AG08395 (cell line): ENCODE data around the gene CCDC117.
A peak's percentile ranks its signal among the peaks of the same experiment; 100 is the strongest.
"Not testable (repeated sequence)": the region's sequence is repeated elsewhere in the genome, so short reads cannot be mapped to it uniquely, and the experiment has no call there.

Experiments used
- DNase-seq: peaks from one replicate; pipeline ENCODE4 v3.0.0; 2012; ENCODE audit warnings: mixed read lengths, low spot score

CCDC117 gene

DNA sequence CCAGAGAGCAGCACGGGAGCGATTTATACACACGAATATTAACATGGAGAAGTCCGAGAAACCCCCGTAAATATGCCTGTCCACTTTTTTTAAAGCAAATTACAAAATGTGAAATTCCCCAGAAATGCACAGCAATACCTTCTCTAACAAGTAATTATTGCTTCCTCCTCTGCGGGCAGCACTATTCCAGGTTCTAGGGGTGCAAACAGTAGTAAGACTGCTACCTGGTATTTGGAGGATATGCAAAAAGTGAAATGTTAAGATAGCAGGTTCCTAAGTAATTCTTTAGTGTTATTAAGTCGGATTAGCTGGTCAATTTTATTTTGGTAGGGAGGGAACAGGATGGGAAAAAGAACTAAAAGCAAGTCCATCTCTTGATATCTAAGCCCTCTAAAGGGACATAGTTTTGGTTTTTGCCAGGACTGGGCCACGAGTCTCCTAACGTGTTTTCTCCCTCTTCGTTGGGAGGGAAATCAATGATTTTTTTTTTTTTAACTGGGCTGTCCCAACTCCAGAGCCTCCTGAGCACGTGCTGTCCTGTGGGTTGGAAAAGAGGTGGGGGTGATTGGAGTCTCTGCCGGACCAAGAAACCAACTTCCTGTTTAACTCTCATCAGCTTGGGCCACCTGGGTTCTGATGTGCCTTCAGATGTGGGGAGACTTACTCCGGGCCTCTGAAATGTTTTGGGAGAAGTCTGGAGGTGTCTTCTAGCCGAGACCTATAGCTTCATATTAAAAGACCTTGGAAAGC lies 29.5 kb downstream of the CCDC117 start:
- DNase-seq: no peak

DNA sequence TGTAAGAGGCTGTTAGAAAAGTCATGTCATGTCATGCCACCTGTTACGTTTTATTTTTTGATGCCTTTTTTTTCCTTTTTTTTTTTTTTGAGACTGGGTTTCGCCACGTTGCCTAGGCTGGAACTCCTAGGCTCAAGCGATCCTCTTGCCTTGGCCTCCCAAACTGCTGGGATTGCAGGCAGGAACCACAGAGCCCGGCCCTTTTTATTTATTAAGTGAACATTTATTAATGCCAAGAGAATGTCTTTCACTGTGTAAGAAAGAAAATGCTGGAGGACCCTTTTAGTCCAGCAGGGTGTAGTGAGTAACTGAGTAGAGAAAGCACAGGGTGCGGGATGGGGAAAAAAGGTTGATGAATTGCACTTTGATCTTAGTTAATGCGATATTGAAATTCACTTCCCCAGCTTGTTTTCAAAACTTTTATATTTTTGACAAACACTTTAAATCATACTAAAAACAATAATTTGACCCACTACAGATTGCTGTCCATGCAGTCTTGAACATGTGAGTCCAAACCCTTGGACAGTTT lies 30.2 kb downstream of the CCDC117 start:
- no peak for DNase-seq

- not testable (repeated sequence) for DNase-seq
These were observed 32.9 kb downstream of the CCDC117 start for GRCh38 chr22:28805426-28805825.

DNA sequence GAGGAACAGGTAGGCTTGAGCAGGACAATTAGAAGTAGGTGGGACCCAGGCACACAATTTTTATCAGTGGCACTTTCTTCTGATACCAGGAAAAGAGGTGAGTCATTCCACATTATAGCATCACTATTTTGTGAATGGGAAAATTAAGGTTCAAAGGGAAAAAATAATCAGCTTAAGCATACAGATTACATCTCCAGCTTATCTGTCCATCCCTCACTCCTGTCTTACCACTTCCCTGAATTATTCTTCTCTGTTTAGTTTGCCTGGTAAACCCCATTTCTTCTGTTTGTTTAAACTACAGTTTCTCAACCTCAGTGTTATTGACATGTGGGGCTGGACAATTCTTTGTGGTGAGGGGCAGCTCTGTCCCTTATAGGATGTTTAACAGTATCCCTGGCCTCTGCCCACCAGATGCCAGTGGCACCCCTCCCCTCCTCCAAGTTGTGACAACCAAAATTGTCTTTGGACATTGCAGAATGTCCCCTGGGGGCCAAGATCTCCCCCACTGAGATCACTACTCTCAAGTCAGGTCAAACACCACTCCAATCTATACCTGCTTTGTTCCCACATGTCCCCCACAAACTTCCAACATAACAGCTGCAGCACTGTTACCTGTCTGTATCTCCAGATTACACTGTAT lies 36.3 kb downstream of the CCDC117 start:
- no peak for DNase-seq

- DNase-seq: no peak
These were observed 38.5 kb downstream of the CCDC117 start for GRCh38 chr22:28810821-28811491.

DNA sequence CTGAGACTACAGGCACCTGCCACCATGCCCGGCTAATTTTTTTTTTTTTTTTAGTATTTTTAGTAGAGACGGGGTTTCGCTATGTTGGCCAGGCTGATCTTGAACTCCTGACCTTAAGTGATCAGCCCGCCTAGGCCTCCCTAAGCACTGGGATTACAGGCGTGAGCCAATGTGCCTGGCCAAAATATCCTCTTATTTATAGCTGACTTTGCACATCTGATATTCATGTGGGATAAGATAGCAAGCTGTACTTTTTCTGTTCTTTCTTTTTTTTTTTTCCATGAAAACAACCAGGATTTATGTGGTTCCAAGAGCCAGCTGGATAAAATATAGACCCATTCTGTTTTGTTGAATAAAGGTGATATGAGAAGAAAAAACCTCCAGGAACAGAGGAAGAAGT lies 40.0 kb downstream of the CCDC117 start:
- DNase-seq: no peak

DNA sequence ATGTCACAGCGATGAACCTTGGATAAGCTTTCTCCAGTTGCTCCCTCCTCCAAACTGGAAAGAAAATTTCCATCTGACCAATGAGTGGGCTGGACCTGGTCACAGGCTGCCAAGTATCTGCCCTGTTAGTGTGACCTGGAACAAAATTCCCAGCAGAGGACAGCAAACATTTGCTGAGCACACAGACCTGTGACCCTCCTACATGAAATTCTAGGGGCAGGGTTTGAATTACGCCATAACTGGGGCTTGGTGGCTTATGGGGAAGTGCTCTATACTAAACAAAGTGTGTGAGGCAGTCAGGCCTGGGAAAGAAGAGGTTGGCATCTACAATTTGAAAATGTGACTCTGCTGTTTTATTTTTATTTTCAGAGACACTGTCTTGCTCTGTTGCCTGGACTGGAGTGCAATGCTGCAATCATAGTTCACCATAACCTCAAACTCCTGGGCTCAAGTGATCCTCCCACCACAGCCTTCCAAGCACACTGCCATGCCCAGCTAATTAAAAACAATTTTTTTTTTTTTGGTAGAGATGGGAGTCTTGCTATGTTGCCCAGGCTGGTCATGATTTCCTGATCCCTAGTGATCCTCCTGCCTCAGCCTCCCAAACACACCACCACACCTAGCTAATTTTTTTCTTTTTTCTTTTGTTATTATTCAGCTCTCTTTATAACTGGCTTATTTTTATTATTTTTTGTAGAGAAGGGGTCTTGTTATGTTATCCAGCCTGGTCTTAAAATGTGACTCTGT lies 41.5 kb downstream of the CCDC117 start:
- no peak for DNase-seq

DNA sequence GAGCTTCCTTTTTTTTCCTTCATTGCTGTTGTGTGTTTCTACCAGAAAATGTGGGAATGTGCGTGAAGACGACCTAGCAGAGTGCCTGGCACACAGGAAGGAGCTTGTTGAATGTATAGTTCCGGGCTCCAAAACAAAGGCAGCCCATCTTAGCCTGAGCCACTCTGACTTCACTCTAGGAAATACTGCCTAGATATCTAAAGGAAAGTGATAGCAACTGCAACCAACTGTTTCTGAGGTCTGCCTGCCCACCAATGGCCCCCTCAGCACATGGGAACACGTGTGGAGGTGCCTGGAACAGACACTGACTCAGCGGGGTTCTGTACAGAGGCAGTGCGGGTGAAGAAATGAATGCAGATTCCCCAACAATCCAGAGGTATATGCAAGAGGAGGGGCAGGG lies 42.6 kb downstream of the CCDC117 start:
- no peak for DNase-seq

DNA sequence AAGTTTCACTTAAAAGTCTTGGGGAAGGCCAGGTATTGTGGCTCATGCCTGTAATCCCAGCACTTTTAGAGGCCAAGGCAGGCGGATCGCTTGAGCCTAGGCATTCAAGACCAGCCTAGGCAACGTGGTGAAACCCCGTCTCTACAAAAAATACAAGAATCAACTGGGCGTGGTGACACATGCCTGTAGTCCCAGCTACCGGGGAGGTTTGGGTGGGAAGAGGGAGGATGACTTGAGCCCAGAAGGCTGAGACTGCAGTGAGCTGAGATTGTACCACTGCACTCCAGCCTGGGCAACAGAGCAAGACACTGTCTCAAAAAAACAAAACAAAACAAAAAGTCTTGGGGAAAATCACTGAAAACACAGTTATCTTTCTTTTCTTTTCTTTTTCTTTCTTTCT lies 43.2 kb downstream of the CCDC117 start:
- no peak for DNase-seq

- no peak for DNase-seq
These were observed 44.6 kb downstream of the CCDC117 start for GRCh38 chr22:28817064-28817463.

DNA sequence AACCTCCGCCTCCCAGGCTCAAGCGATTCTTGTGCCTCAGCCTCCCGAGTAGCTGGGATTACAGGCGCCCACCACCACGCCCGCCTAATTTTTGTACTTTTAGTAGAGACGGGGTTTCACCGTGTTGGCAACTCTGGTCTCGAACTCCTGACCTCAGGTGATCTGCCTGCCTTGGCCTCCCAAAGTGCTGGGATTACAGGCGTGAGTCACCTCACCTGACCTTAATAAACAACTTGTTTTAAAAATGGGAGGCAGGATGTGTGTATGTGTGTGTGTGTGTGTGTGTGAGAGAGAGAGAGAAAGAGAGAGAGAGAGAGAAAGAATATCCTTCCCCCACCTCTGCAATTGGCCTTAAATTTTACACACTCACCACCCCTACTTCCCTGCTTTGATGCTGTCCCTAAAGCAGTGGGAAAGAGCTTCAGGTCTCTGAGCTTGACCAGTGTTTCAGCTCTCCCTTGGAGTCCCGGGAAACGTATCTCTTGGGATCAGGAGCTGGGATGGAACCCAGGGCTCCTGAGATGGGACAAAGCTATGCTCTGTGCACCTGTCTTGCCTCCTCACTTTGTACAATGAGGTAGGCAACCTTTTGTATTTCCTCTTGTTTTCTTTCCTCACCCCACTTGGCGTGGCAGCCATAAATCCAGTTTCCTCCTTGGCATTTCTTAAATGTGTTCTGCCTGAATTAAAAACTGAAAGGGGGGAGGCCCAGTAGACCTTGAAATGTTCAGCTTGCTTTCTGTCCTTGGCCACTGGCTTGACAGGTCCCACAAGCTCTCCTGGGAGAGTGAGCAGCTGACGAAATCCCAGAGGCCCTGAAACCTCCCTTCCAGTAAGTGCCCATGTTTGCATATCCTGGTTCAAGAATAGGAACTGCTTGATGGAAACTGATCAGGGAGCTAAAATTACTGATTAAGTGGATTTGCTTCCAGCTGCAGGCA lies 45.7 kb downstream of the CCDC117 start:
- no peak for DNase-seq

DNA sequence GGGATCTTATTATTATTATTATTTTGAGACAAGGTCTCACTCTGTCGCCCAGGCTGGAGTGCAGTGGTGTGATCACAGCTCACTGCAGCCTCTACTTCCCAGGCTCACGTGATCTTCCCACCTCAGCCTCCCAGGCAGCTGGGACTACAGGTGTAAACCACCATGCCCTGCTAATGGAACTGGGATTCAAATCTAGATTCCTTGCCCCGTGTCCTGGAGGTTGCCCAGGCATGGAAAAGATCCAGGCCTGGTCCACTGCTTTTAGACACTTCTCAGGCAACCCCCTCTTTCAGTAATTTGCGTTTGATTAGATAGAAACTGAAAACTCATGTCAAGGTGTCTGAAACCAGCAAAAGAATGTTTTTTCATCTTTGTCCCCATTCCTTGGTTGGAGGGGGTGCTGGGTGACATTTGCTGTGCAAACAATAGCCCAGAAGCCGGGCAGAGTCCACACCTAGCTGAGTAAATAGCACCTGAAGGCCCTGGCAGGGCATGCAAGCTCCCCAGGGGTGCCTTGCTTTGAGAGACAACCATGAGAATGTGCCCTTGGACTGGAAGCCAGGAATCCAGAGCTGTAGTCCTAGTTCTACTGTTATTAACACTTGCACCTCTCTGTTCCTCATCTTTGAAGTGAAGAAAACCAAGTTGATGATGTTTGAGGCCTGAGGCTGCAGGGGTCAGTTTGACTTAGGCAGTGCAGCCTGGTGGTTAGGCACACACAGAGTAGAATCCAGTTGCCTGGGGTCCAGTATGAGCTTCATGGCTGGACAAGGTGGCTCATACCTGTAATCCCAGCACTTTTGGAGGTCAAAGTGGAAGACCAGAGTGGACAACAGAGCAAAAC lies 47.0 kb downstream of the CCDC117 start:
- DNase-seq: no peak

- no peak for DNase-seq
These were observed 48.4 kb downstream of the CCDC117 start for GRCh38 chr22:28820885-28821284.

GRCh38 chr22:28821452-28821851 lies 49.0 kb downstream of the CCDC117 start:
- DNase-seq: no peak

- no peak for DNase-seq
These were observed 50.5 kb downstream of the CCDC117 start for GRCh38 chr22:28822930-28823551.

DNA sequence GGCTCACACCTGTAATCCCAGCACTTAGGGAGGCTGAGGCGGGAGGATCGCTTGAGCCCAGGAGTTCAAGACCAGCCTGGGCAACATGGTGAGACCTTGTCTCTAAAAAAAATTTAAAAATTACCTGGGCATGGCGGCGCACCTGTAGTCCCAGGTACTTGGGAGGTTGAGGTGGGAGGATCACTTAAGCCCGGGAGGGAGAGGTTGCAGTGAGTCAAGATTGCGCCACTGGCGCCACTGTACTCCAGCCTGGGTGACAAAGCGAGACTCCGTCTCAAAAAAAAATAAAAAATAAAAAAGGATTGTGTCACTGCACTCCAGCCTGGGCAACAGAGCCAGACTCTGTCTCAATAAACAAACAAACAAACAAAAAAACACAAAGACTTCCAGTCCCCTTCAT lies 52.0 kb downstream of the CCDC117 start:
- DNase-seq: not testable (repeated sequence)

DNA sequence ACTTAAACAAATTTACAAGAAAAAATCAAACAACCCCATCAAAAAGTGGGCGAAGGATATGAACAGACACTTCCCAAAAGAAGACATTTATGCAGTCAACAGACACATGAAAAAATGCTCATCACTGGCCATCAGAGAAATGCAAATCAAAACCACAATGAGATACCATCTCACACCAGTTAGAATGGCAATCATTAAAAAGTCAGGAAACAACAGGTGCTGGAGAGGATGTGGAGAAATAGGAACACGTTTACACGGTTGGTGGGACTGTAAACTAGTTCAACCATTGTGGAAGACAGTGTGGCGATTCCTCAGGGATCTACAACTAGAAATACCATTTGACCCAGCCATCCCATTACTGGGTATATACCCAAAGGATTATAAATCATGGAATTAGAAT lies 53.9 kb downstream of the CCDC117 start:
- DNase-seq: not testable (repeated sequence)

DNA sequence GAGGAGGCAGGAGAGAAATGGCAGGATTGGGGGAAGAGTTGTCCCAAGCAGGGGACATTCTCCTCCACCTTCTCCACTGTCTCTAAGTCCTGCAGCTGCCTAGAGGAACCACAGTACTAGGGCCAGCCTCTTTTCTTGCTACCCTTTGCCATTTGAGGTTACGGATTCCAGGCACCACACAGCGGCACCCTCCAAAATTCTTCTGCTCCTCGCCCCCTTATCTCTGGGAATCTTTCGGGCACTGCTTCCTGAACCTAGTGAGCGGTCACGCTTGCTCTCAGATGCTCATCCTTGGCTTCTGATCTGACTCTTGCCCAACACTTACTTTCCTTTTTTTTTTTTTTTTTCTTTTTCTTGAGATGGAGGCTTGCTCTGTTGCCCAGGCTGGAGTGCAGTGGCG lies 54.4 kb downstream of the CCDC117 start:
- DNase-seq: no peak

DNA sequence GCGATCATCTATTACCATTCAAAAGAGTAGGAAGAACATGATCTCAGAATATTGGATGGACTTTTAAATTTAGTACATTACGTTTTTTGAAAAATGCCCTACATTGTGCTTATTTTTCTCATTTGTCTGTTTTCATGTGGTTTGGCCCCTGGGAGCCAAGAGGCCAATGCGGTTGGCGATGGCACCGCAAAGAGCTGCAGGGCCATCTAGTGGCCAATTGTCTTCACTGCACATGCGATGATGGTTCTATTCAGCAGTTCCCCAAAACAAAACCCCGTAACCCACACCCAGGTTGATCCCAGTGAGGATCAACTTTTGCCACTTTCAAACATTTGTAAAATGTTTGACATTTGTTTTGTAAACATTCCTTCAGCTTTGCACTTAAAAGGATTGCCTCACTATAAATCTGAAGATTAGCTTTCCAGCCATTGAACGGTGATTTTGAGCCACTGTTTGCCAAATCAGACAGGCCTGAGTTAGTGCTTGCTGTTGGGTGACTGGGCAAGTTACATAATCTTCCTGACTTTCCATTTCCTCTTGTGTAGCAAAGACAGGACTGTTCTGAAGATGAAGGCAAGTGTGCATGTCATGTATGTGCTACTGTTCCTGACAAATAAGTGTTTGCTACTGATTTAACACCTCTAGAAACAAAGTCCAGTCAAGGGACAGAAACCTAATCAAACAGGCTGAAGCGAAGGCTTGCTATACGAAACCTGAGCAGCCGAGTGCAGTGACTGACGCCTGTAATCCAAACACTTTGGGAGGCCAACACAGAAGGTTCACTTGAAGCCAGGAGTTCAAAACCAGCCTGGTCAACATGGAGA lies 57.1 kb downstream of the CCDC117 start:
- DNase-seq: peak; percentile 83
